ENCODE measurements around the gene TGM5.
A peak's percentile ranks its signal among the peaks of the same experiment; 100 is the strongest.
"Not testable (repeated sequence)": the region's sequence is repeated elsewhere in the genome, so short reads cannot be mapped to it uniquely, and the experiment has no call there.

Gene TGM5

GRCh38 chr15:43204016-43204901 is 62.5 kb downstream of the TGM5 start:
- peak; percentile 82 for TF ChIP-seq CTCF (IDR thresholded peaks at IDR 0.05; ENCODE audit: low read depth, low read length)
- Histone ChIP-seq H3K27ac (no peak overlapping the region), H3K4me3 (ENCODE audit: low read depth, low read length) (no peak overlapping the region), H3K36me3 (no peaks in the 10 kb centered on the region), H3K9me3 (ENCODE audit: severe bottlenecking) (no peaks in the 10 kb centered on the region), H3K27me3 (ENCODE audit: insufficient read depth, low read depth, severe bottlenecking) (no peaks in the 10 kb centered on the region)
- peak; percentile 62 for DNase-seq

- no peaks in the 10 kb centered on the region for H3K9me3 ChIP-seq (ENCODE audit: severe bottlenecking)
- H3K27ac ChIP-seq: no peak overlapping the region
- no peak overlapping the region for H3K4me3 ChIP-seq (ENCODE audit: low read depth, low read length)
- TF ChIP-seq CTCF (IDR thresholded peaks at IDR 0.05; ENCODE audit: low read depth, low read length): no peak
- no peaks in the 10 kb centered on the region for H3K36me3 ChIP-seq
- H3K27me3 ChIP-seq (ENCODE audit: insufficient read depth, low read depth, severe bottlenecking): no peaks in the 10 kb centered on the region
- no peak for DNase-seq
Measured at GRCh38 chr15:43199945-43200488, 66.7 kb downstream of the TGM5 start.

GRCh38 chr15:43198992-43199391 is 67.7 kb downstream of the TGM5 start:
- Histone ChIP-seq H3K4me3 (ENCODE audit: low read depth, low read length) (no peak overlapping the region), H3K36me3 (0 out of 2 replicates have a peak, but pooled peaks cover 5% of the 10 kb centered on the region), H3K9me3 (ENCODE audit: severe bottlenecking) (no peaks in the 10 kb centered on the region), H3K27me3 (ENCODE audit: insufficient read depth, low read depth, severe bottlenecking) (no peaks in the 10 kb centered on the region), H3K27ac (no peak overlapping the region)
- TF ChIP-seq CTCF (IDR thresholded peaks at IDR 0.05; ENCODE audit: low read depth, low read length): no peak
- no peak for DNase-seq

- not testable (repeated sequence) for H3K27me3 ChIP-seq (ENCODE audit: insufficient read depth, low read depth, severe bottlenecking); H3K4me3 ChIP-seq (ENCODE audit: low read depth, low read length); H3K9me3 ChIP-seq (ENCODE audit: severe bottlenecking); DNase-seq; H3K27ac ChIP-seq; H3K36me3 ChIP-seq
Measured at GRCh38 chr15:43198556-43198955, 68.2 kb downstream of the TGM5 start.

GRCh38 chr15:43197773-43198172 is 69.0 kb downstream of the TGM5 start:
- H3K27ac ChIP-seq; H3K36me3 ChIP-seq; H3K9me3 ChIP-seq (ENCODE audit: severe bottlenecking); DNase-seq; H3K4me3 ChIP-seq (ENCODE audit: low read depth, low read length); H3K27me3 ChIP-seq (ENCODE audit: insufficient read depth, low read depth, severe bottlenecking): not testable (repeated sequence)

- Histone ChIP-seq H3K27ac (no peak overlapping the region), H3K36me3 (peaks cover 14% of the 10 kb centered on the region), H3K4me3 (ENCODE audit: low read depth, low read length) (no peak overlapping the region), H3K27me3 (ENCODE audit: insufficient read depth, low read depth, severe bottlenecking) (no peaks in the 10 kb centered on the region), H3K9me3 (ENCODE audit: severe bottlenecking) (no peaks in the 10 kb centered on the region)
- no peak for TF ChIP-seq CTCF (IDR thresholded peaks at IDR 0.05; ENCODE audit: low read depth, low read length)
- no peak for DNase-seq
Measured at GRCh38 chr15:43196760-43197548, 69.8 kb downstream of the TGM5 start.
